HEK293 (cell line): ENCODE data around the gene WDR18.

Source experiments
- GLIS1 ChIP-seq: fragments of 450-650 bp; formaldehyde crosslinking; IDR thresholded peaks from 2 replicates; pipeline ENCODE4 v1.5.1; 2016; ENCODE audit warnings: missing biosample characterization, missing genetic modification characterization
- KLF7 ChIP-seq: fragments of 450-650 bp; formaldehyde crosslinking; IDR thresholded peaks from 2 replicates; pipeline ENCODE4 v1.5.1; 2016; ENCODE audit warnings: missing biosample characterization, missing genetic modification characterization, borderline replicate concordance
- PRDM10 ChIP-seq: fragments of 450-650 bp; formaldehyde crosslinking; IDR thresholded peaks from 2 replicates; pipeline ENCODE4 v1.5.1; 2016; ENCODE audit warnings: missing biosample characterization, missing genetic modification characterization
- SALL2 ChIP-seq: fragments of 450-650 bp; formaldehyde crosslinking; IDR thresholded peaks from 2 replicates; pipeline ENCODE4 v1.5.0; 2017; ENCODE audit warnings: missing biosample characterization, mild to moderate bottlenecking, missing genetic modification characterization, borderline replicate concordance
- SP3 ChIP-seq: fragments of 450-650 bp; formaldehyde crosslinking; IDR thresholded peaks from 2 replicates; pipeline ENCODE4 v1.5.1; 2016; ENCODE audit warnings: missing biosample characterization, missing genetic modification characterization
- WT1 ChIP-seq: fragments of 450-650 bp; formaldehyde crosslinking; IDR thresholded peaks from 2 replicates; pipeline ENCODE4 v1.5.1; 2016; ENCODE audit warnings: missing biosample characterization, missing genetic modification characterization
- YY1 ChIP-seq: fragments of 450-650 bp; formaldehyde crosslinking; IDR thresholded peaks from 2 replicates; pipeline ENCODE4 v1.5.1; 2018; ENCODE audit warnings: missing biosample characterization, missing genetic modification characterization
- ZBTB20 ChIP-seq: fragments of 450-650 bp; formaldehyde crosslinking; IDR thresholded peaks from 2 replicates; pipeline ENCODE4 v1.5.1; 2016; ENCODE audit warnings: missing biosample characterization, missing genetic modification characterization
- ZBTB48 ChIP-seq: fragments of 450-650 bp; formaldehyde crosslinking; IDR thresholded peaks from 2 replicates; pipeline ENCODE4 v1.5.1; 2016; ENCODE audit warnings: missing biosample characterization, missing genetic modification characterization
- ZBTB8A ChIP-seq: fragments of 450-650 bp; formaldehyde crosslinking; IDR thresholded peaks from 2 replicates; pipeline ENCODE4 v1.5.1; 2016; ENCODE audit warnings: missing biosample characterization, missing genetic modification characterization
- ZEB2 ChIP-seq: fragments of 450-650 bp; formaldehyde crosslinking; IDR thresholded peaks from 2 replicates; pipeline ENCODE4 v1.5.1; 2016; ENCODE audit warnings: missing biosample characterization, missing genetic modification characterization
- ZIC2 ChIP-seq: fragments of 450-650 bp; formaldehyde crosslinking; IDR thresholded peaks from 2 replicates; pipeline ENCODE4 v1.5.1; 2016; ENCODE audit warnings: missing biosample characterization, missing genetic modification characterization
- ZNF10 ChIP-seq: fragments of 450-650 bp; formaldehyde crosslinking; IDR thresholded peaks from 2 replicates; pipeline ENCODE4 v1.5.1; 2017; ENCODE audit warnings: missing biosample characterization, missing genetic modification characterization
- ZNF121 ChIP-seq: fragments of 450-650 bp; formaldehyde crosslinking; IDR thresholded peaks from 2 replicates; pipeline ENCODE4 v1.5.1; 2016; ENCODE audit warnings: missing biosample characterization, missing genetic modification characterization
- ZNF148 ChIP-seq: fragments of 450-650 bp; formaldehyde crosslinking; IDR thresholded peaks from 2 replicates; pipeline ENCODE4 v1.5.0; 2017; ENCODE audit warnings: missing biosample characterization, missing genetic modification characterization, borderline replicate concordance
- ZNF16 ChIP-seq: fragments of 450-650 bp; formaldehyde crosslinking; IDR thresholded peaks from 2 replicates; pipeline ENCODE4 v1.5.1; 2016; ENCODE audit warnings: low read depth, missing biosample characterization, missing genetic modification characterization
- ZNF223 ChIP-seq: fragments of 450-650 bp; formaldehyde crosslinking; IDR thresholded peaks from 2 replicates; pipeline ENCODE4 v1.5.1; 2016; ENCODE audit warnings: missing biosample characterization, missing genetic modification characterization
- ZNF239 ChIP-seq: fragments of 450-650 bp; formaldehyde crosslinking; IDR thresholded peaks from 2 replicates; pipeline ENCODE4 v1.5.1; 2016; ENCODE audit warnings: missing biosample characterization, missing genetic modification characterization
- ZNF24 ChIP-seq: fragments of 450-650 bp; formaldehyde crosslinking; IDR thresholded peaks from 2 replicates; pipeline ENCODE4 v1.5.1; 2016; ENCODE audit warnings: missing biosample characterization, missing genetic modification characterization
- ZNF324 ChIP-seq: fragments of 450-650 bp; formaldehyde crosslinking; IDR thresholded peaks from 2 replicates; pipeline ENCODE4 v1.5.1; 2016; ENCODE audit warnings: missing biosample characterization, missing genetic modification characterization
- ZNF366 ChIP-seq: fragments of 450-650 bp; formaldehyde crosslinking; conservative IDR thresholded peaks from 2 replicates; pipeline ENCODE4 v1.5.1; 2016; ENCODE audit warnings: missing biosample characterization, missing genetic modification characterization
- ZNF623 ChIP-seq: fragments of 450-650 bp; formaldehyde crosslinking; IDR thresholded peaks from 2 replicates; pipeline ENCODE4 v1.5.1; 2016; ENCODE audit warnings: missing biosample characterization, missing genetic modification characterization
- ZNF624 ChIP-seq: fragments of 450-650 bp; formaldehyde crosslinking; IDR thresholded peaks from 2 replicates; pipeline ENCODE4 v1.5.1; 2017; ENCODE audit warnings: missing biosample characterization, missing genetic modification characterization
- ZNF747 ChIP-seq: fragments of 450-650 bp; formaldehyde crosslinking; IDR thresholded peaks from 2 replicates; pipeline ENCODE4 v1.5.1; 2016; ENCODE audit warnings: missing biosample characterization, missing genetic modification characterization
- ZNF843 ChIP-seq: fragments of 450-650 bp; formaldehyde crosslinking; IDR thresholded peaks from 2 replicates; pipeline ENCODE4 v1.5.1; 2016; ENCODE audit warnings: missing biosample characterization, missing genetic modification characterization
- ZSCAN4 ChIP-seq: fragments of 450-650 bp; formaldehyde crosslinking; IDR thresholded peaks from 2 replicates; pipeline ENCODE4 v1.5.1; 2017; ENCODE audit warnings: missing biosample characterization, missing genetic modification characterization
- ZSCAN5A ChIP-seq: fragments of 450-650 bp; formaldehyde crosslinking; IDR thresholded peaks from 2 replicates; pipeline ENCODE4 v1.5.1; 2016; ENCODE audit warnings: missing biosample characterization, missing genetic modification characterization
- ZXDB ChIP-seq: fragments of 450-650 bp; formaldehyde crosslinking; IDR thresholded peaks from 2 replicates; pipeline ENCODE4 v1.5.1; 2016; ENCODE audit warnings: missing biosample characterization, missing genetic modification characterization
- TF ChIP-seq, protein P1 (sequence below): fragments of 450-650 bp; formaldehyde crosslinking; IDR thresholded peaks from 2 replicates; pipeline ENCODE4 v1.5.1; 2016; ENCODE audit warnings: missing biosample characterization, missing genetic modification characterization

Gene WDR18

DNA sequence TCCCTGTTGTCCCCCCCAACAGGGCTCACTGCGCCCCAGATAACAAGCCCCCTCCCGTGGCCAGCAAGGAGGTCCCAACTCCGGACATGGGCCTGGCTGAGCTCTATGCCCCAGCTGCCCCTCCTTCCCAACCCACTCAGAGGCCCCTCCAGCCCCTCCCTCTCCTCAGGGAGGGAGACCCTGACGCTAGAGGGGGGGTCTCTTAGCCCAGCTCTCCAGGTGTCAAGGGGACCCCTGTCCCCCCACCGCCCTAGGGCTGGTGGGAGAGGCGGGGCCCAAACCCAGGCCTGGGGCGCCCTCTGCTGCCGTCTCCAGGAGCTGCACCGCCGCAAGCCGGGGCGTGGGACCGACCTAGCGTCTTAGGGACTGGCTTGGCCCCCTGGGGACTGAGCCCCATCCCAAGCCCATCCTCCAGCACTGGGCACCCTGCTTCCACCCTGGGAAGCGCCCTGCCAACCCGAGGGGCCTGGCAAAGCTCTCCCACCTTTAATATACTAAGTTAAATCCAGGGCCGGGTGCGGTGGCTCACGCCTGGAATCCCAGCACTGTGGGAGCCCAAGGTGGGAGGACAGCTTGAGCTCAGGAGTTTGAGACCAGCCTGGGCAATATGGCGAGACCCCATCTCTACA lies 17.5 kb downstream of the WDR18 start (continued):
- TF ChIP-seq PRDM10 (tag by site-specific recombination) (peak; percentile 75), ZNF366 (tag by site-specific recombination) (no peak), ZNF747 (tag by site-specific recombination) (no peak), ZNF623 (no peak), ZNF10 (tag by site-specific recombination) (no peak), ZXDB (tag by site-specific recombination) (peak; percentile 25; the same call in 1 of the 2 replicates), YY1 (tag by site-specific recombination) (no peak), ZNF843 (tag by site-specific recombination) (no peak), ZNF16 (tag by site-specific recombination) (no peak), ZSCAN4 (tag by site-specific recombination) (no peak), ZNF148 (tag by site-specific recombination) (no peak), ZBTB48 (peak; percentile 91), ZNF624 (tag by site-specific recombination) (no peak), SP3 (tag by site-specific recombination) (peak; percentile 70), ZBTB20 (no peak), ZNF24 (tag by site-specific recombination) (0 out of 2 replicates have a peak, but pooled peaks have one; percentile 21), GLIS1 (tag by site-specific recombination) (peak; percentile 91), ZNF223 (tag by site-specific recombination) (no peak), KLF7 (tag by site-specific recombination) (peak; percentile 37; the same call in 1 of the 2 replicates), WT1 (no peak), ZNF121 (tag by site-specific recombination) (peak; percentile 98), ZNF239 (tag by site-specific recombination) (no peak), ZEB2 (peak; percentile 78), ZBTB8A (tag by site-specific recombination) (peak; percentile 71), ZSCAN5A (tag by site-specific recombination) (no peak), ZIC2 (tag by site-specific recombination) (peak; percentile 56), SALL2 (no peak), ZNF324 (tag by site-specific recombination) (0 out of 2 replicates have a peak, but pooled peaks have one; percentile 48)
- TF ChIP-seq, protein P1, sequence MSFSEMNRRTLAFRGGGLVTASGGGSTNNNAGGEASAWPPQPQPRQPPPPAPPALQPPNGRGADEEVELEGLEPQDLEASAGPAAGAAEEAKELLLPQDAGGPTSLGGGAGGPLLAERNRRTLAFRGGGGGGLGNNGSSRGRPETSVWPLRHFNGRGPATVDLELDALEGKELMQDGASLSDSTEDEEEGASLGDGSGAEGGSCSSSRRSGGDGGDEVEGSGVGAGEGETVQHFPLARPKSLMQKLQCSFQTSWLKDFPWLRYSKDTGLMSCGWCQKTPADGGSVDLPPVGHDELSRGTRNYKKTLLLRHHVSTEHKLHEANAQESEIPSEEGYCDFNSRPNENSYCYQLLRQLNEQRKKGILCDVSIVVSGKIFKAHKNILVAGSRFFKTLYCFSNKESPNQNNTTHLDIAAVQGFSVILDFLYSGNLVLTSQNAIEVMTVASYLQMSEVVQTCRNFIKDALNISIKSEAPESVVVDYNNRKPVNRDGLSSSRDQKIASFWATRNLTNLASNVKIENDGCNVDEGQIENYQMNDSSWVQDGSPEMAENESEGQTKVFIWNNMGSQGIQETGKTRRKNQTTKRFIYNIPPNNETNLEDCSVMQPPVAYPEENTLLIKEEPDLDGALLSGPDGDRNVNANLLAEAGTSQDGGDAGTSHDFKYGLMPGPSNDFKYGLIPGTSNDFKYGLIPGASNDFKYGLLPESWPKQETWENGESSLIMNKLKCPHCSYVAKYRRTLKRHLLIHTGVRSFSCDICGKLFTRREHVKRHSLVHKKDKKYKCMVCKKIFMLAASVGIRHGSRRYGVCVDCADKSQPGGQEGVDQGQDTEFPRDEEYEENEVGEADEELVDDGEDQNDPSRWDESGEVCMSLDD (tag by site-specific recombination): peak; percentile 98
